Stimulated activated CD8-positive, alpha-beta memory T cell treated with anti-CD3 and anti-CD28 coated beads, Interleukin-4, amount 100 ng/mL, for 4 hours (primary cell): ENCODE measurements around the gene PAN3.

Source experiments
- DNase-seq, 2 donors: peaks; one replicate each; pipeline ENCODE4 v3.0.0-alpha.2; 2020; ENCODE audit warnings: low read depth in 2 of 2, low spot score in 1 of 2

PAN3 gene

GRCh38 chr13:28204690-28205443, 66.5 kb downstream of the PAN3 start:
- no peak for DNase-seq

GRCh38 chr13:28218679-28219078, 80.3 kb downstream of the PAN3 start:
- DNase-seq: no peak

DNA sequence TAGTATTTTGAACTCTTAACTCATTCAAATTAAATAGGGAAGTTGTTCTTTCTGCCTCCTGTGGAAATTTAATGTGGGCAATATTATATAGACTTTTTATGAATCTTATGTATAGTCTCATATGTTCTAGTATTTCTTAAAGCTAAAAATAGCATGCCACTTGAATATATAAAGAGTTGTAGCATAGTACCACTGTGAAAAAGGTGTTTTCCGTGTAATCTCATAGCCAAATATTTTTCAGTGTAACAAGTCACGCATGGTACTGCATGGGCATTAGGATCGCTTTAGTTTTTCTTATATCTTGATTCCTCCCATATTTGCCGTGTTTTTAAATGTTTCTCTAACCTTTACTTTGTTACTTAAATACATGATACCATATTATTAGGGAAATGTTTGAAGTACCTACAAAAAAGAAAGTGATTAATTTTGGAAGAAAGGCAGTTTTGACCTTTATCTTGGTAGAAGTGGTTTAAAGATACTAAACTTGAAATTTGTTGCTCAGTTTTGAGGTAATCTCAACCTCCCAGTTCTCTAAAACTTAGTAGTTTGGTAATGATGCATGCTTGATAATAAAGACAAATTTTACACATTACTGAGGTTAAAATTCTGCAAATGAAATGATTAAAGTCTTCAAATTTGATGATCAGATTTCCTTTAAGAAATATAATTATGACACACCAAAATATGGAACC, 81.2 kb downstream of the PAN3 start:
- no peak for DNase-seq

GRCh38 chr13:28220166-28220565, 81.8 kb downstream of the PAN3 start:
- no peak for DNase-seq

DNA sequence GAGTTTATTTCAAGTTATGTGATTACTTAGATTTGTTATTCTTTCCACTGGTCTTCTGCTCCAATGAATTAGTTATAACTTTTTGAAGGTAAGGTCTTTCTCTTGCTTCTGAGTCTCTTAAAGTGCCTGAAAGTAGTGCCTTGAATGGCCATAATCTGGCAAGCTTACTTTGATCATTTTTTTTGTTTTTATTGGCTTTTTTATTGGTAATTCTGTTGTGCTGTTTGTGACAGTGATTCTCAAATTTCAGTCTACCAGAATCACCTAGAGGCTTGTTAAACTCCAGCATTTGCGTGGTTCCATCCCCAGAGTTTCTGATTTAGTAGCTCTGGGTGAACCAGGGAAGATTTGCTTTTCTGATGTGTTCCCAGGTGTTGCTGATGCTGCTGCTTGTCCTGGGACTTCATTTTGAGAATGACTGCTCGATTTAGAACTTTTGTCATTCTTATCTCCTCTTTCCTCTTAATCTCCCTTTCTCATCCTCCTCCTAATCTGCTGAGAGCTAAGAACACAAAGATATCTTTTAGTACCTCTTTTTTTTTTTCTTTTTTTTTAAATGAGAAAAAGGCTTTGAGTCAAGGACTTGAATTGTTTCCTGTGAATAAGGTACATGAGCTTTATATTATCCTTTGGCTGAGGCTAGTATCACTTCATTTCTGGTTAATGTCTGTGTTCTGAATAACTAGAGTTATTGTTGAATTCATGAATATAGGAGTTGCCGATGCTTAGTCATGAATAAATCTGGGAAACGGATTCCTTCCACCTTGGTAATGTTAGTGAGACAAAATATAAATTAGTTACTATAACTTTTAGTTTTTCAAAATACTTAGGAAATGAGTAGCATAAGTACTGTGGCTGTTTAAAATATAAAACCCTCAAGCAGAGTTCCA, 91.4 kb downstream of the PAN3 start:
- DNase-seq: no peak

GRCh38 chr13:28231642-28232041, 93.3 kb downstream of the PAN3 start:
- DNase-seq: no peak

- no peak for DNase-seq
Observed at GRCh38 chr13:28237944-28238343, 99.6 kb downstream of the PAN3 start.

- DNase-seq: no peak
Observed at GRCh38 chr13:28239374-28239773, 101.0 kb downstream of the PAN3 start.

- no peak for DNase-seq
Observed at GRCh38 chr13:28245465-28245864, 107.1 kb downstream of the PAN3 start.

- DNase-seq: no peak
Observed at GRCh38 chr13:28246891-28247290, 108.5 kb downstream of the PAN3 start.

- no peak for DNase-seq
Observed at GRCh38 chr13:28248080-28248479, 109.7 kb downstream of the PAN3 start.

DNA sequence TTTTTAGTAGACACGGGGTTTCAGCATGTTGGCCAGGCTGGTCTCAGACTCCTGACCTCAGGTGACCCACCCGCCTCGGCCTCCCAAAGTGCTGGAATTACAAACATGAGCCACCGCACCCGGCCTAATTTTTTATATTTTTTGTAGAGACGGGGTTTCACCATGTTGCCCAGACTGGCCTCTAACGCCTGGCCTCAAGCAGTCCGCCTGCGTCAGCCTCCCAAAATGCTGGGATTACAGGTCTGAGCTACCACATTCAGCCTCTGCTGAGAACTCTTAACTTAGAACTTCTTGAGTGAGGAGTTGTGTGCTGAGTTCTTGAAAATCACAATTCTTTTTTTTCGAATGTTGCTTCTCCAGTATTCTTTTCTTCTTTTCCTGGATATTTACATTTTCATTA, 112.2 kb downstream of the PAN3 start:
- DNase-seq: no peak

DNA sequence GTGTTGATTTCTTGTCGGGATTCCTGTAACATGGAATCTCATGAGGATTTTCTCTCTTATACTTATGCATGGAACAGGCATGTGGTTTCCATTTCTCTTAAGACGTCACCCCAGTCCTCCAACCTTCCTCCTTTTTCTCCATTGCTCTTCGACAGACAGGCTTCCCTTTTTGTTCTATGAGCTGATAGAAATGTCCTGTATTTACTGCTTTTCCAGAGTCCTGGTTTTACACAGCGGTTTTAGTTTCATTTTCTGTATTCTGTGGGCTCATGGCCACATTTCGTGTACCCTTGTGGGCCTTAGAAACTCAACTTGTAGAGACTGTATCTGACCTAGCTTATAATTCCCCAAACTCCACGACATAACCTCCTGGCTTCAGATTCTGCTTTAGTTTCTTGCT, 113.1 kb downstream of the PAN3 start:
- DNase-seq: no peak

GRCh38 chr13:28252547-28252946, 114.2 kb downstream of the PAN3 start:
- DNase-seq: no peak

DNA sequence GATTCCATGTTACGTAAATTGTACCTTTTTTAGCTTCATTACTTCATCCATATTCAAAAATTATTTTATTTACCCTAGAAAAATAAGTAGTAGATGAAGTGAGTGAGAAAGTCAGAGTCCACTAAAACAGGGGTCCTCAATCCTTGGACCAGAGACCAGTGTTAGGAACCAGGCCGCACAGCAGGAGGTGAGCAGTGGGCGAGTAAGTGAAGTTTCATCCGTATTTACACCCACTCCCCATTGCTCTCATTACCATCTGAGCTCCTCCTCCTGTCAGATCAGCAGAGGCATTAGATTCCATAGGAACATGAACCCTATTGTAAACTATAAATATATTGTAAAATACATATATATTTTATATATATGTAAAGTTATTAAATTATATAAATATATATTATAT, 119.0 kb downstream of the PAN3 start:
- no peak for DNase-seq

- DNase-seq: no peak
Observed at GRCh38 chr13:28258417-28258816, 120.1 kb downstream of the PAN3 start.

DNA sequence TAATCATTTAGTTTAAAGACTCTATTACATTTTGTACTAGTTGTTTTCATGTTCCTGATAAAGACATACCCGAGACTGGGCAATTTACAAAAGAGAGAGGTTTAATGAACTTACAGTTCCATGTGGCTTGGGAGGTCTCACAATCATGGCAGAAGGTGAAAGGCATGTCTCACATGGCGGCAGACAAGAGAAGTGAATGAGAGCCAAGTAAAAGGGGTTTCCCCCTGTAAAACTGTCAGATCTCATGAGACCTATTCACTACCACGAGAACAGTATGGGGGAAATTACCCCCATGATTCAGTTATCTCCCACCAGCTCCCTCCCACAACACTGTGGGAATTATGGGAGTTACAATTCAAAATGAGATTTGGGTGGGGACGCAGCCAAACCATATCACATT, 129.2 kb downstream of the PAN3 start:
- DNase-seq: no peak

DNA sequence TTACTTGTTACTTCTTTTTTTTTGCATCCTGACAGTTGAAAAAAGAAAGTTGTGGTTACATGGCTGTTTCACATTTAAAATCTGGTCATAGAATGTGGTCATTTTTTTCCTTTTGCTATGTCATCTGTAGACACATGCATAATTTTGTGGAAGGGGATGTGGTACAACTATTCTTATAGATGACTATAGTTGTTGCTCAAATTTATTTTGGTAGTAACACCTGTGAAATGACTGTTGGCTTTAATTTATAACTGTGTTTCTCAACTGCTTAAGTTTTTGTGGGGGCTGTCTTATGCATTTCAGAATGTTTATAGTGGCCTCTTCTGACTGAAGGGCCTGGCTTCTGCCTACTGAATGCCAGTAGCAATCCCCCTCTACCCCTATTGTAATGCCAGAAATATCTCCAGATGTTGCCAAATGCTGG, 130.5 kb downstream of the PAN3 start:
- DNase-seq: no peak

DNA sequence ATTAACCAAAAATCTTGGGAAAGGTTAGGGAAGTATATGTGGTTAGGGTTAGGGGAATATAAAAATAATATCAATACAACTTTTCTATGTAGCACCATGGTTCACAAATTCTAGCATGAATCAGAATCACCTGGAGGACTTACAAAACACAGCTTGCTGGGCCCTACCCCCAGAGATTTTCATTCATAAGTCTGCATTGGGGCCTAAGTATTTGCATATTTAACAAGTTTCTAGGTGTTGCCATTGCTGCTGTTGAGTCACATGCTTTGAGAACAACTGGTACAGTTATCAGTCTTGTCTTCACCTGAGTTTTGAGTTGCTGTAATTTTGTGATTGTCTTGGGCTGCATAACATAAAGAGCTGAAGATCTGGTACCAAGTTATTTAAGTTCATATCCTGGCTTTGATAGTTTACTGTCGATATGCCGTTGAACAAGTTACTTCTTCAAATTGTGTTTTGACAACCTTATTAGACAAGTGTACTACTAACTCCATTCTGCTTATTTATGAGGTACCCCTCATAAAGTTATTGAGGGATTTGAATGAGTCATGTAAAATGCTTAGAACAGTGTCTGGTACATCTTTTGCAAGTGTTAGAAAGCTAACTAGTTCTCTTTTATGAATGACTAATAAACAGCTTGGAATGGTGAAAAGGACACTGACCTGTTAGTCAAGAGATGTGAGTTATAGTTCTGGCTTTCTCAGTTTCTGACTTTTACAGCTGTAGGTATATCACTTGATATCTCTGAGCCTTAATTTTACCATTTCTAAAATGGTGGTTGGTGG, 132.9 kb downstream of the PAN3 start:
- no peak for DNase-seq

DNA sequence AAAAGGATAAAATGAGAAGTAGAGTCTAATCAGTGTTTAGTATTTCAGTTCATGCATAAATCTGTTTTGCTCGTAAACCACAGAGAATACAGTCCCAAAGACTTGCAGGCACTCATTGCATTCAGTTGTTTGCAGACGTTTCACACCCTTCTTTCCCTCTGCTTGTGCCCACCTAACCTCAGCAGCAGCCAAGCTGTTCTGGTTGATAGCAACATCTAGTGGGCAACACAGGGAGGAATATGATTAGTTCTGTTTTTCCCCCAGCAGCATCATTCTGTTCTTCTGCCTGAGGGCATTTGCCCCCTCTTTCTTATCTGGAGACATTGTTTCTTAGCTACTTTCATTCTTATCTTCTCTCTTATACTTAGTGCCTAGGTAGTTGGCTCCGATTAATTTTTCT, 135.6 kb downstream of the PAN3 start:
- DNase-seq: no peak

DNA sequence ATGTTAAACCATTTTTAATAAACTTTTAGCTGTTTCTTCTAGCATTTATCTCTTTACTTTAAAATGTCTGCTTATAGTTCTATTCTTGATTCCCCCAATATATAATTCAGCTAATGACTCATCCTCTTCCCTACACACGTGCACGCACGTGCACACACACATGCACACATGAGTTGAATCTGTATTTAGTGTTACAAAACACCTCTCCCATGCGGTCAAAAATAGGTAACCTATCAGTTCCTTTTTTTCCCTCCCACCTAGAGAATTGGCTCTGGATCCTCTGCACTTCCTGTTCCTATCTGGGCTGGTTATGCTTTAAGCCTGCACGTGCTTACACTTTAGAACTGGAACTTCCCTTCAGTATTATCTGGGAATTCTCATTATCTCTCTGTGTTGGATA, 144.1 kb downstream of the PAN3 start:
- DNase-seq: no peak
